Duodenal mucosa (tissue), 2 donors: ENCODE measurements around the gene DMAC2.
"Not testable (repeated sequence)": the region's sequence is repeated elsewhere in the genome, so short reads cannot be mapped to it uniquely, and the experiment has no call there.

Experiments
- H3K27ac ChIP-seq: one replicate; pipeline ENCODE4 v1.7.0; 2013; ENCODE audit warnings: low read depth, low read length
- H3K27me3 ChIP-seq, 2 donors: one replicate each; pipeline ENCODE4 v1.7.0; 2013; ENCODE audit warnings: low read length in 2 of 2, control low read depth in 1 of 2; ENCODE audit not compliant: insufficient read depth in 2 of 2, control insufficient read depth in 1 of 2
- H3K36me3 ChIP-seq, 2 donors: one replicate each; pipeline ENCODE4 v1.7.0; 2013; ENCODE audit warnings: low read length in 2 of 2, control low read depth in 1 of 2; ENCODE audit not compliant: insufficient read depth in 2 of 2, control insufficient read depth in 1 of 2
- H3K4me1 ChIP-seq, 2 donors: one replicate each; pipeline ENCODE4 v1.7.0; 2013; ENCODE audit warnings: low read length in 2 of 2, control low read depth in 1 of 2; ENCODE audit not compliant: insufficient read depth in 2 of 2, control insufficient read depth in 1 of 2
- H3K4me3 ChIP-seq, 2 donors: one replicate each; pipeline ENCODE4 v1.7.0; 2013; ENCODE audit warnings: low read length in 2 of 2, low read depth in 1 of 2
- H3K9ac ChIP-seq, 2 donors: one replicate each; pipeline ENCODE4 v1.7.0; 2013; ENCODE audit warnings: low read length in 2 of 2, low read depth in 1 of 2
- H3K9me3 ChIP-seq, 2 donors: one replicate each; pipeline ENCODE4 v1.7.0; 2013; ENCODE audit warnings: low read length in 2 of 2, control low read depth in 1 of 2; ENCODE audit not compliant: control insufficient read depth in 1 of 2

DMAC2 gene

DNA sequence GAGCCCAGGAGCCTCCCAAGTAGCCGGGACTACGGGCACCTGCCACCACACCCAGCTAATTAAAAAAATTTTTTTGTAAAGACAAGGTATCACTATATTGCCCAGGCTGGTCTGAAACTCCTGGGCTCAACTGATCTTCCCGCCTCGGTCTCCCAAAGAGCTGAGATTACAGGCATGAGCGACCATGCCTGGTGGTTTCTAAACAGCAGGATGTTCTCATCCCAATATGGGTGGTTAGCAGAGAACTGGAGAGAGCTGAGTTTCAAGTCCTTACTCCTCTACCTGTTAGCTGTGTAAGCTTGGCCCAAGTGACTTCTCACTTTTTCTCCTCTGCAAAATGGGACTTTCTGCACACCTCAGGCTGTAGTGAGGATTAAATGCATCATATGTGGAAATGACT lies 55.4 kb downstream of the DMAC2 start:
- H3K9ac ChIP-seq = no peak overlapping the region
- H3K36me3 ChIP-seq = peaks cover 5 to 20% of the 10 kb centered on the region in 2 donors

DNA sequence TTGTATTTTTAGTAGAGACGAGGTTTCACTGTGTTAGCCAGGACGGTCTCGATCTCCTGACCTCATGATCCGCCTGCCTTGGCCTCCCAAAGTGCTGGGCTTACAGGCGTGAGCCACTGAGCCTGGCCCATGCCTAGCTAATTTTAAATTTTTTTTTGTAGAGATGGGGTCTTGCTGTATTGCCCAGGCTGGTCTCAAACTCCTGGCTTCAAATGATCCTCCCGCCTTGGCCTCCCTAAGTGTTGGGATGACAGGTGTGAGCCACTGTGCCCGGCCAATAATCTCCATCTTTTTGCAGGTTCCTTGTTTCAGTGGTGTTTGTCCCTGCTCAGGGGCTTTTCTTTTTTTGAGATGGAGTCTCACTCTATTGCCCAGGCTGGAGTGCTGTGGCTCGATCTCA lies 58.2 kb downstream of the DMAC2 start:
- not testable (repeated sequence) for H3K36me3 ChIP-seq, H3K9ac ChIP-seq, H3K9me3 ChIP-seq, H3K4me1 ChIP-seq, H3K4me3 ChIP-seq, H3K27me3 ChIP-seq, H3K27ac ChIP-seq

More for the DNA sequence above, 55.4 kb downstream of the DMAC2 start:
- Histone ChIP-seq H3K27ac (no peak overlapping the region), H3K27me3 (no peaks in the 10 kb centered on the region), H3K4me3 (no peak overlapping the region), H3K4me1 (no peaks in the 10 kb centered on the region), H3K9me3 (no peaks in the 10 kb centered on the region)
